BE2C (cell line): ENCODE measurements around the gene INAFM2.

Experiments
- DNase-seq: peaks from one replicate; pipeline ENCODE4 v3.0.0-alpha.2; 2020
- H3K27me3 ChIP-seq: fragments of 250-450 bp; sonication (Bioruptor Pico); 2 replicates; pipeline ENCODE4 v1.5.1; 2020; ENCODE audit warnings: mild to moderate bottlenecking
- H3K36me3 ChIP-seq: fragments of 250-450 bp; sonication (Bioruptor Pico); 2 replicates; pipeline ENCODE4 v1.5.1; 2020; ENCODE audit warnings: mild to moderate bottlenecking
- H3K4me1 ChIP-seq: fragments of 250-450 bp; sonication (Bioruptor Pico); 2 replicates; pipeline ENCODE4 v1.5.1; 2020
- H3K4me3 ChIP-seq: 2 replicates; pipeline ENCODE4 v1.5.1; 2011; ENCODE audit warnings: low read depth, low read length
- H3K9me3 ChIP-seq: fragments of 250-450 bp; sonication (Bioruptor Pico); 2 replicates; pipeline ENCODE4 v1.5.1; 2020
- TF ChIP-seq, protein P1 (sequence below): IDR thresholded peaks from 2 replicates; pipeline ENCODE4 v1.5.1; 2012; ENCODE audit warnings: mild to moderate bottlenecking, low read depth, low read length

The INAFM2 gene

DNA sequence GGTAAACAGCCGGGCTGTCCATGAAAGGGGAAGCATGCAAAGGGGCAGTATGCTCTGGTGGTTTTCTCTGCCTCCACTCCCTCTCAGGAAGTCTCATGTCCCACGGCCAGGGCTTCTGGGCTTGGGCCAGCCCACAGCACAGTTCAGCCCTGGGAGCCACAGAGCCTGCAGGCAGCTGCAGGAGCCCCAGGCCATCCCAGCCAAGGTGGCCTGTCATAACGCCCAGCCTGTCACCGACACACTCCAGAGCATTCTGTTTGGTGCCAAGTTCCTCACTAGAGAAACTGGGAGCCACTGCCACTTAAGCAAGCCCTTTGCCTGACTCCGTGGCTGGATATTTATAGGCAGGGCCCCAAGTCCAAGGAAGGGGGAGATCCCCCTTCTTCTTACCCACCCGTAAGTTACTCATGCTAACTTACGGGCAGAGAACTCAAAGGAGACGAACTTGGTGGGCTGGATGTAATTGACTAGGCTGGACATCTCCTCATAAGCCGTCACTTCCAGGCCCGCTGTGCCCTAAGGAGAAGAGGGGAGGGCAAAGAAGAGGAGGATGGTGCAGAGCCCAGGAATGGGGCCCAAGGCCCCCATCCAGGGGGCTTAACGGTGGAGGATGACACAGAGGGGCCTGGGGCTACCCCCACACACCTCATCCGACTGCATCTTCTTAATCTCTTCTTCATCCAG is 27.5 kb upstream of the INAFM2 start:
- TF ChIP-seq, protein P1, sequence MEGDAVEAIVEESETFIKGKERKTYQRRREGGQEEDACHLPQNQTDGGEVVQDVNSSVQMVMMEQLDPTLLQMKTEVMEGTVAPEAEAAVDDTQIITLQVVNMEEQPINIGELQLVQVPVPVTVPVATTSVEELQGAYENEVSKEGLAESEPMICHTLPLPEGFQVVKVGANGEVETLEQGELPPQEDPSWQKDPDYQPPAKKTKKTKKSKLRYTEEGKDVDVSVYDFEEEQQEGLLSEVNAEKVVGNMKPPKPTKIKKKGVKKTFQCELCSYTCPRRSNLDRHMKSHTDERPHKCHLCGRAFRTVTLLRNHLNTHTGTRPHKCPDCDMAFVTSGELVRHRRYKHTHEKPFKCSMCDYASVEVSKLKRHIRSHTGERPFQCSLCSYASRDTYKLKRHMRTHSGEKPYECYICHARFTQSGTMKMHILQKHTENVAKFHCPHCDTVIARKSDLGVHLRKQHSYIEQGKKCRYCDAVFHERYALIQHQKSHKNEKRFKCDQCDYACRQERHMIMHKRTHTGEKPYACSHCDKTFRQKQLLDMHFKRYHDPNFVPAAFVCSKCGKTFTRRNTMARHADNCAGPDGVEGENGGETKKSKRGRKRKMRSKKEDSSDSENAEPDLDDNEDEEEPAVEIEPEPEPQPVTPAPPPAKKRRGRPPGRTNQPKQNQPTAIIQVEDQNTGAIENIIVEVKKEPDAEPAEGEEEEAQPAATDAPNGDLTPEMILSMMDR: no peak
- peaks cover 3% of the 10 kb centered on the region for H3K4me1 ChIP-seq
- H3K9me3 ChIP-seq: no peaks in the 10 kb centered on the region
- no peaks in the 10 kb centered on the region for H3K27me3 ChIP-seq
- H3K36me3 ChIP-seq: no peaks in the 10 kb centered on the region
- peak; percentile 62 for DNase-seq
- H3K4me3 ChIP-seq: no peak overlapping the region

DNA sequence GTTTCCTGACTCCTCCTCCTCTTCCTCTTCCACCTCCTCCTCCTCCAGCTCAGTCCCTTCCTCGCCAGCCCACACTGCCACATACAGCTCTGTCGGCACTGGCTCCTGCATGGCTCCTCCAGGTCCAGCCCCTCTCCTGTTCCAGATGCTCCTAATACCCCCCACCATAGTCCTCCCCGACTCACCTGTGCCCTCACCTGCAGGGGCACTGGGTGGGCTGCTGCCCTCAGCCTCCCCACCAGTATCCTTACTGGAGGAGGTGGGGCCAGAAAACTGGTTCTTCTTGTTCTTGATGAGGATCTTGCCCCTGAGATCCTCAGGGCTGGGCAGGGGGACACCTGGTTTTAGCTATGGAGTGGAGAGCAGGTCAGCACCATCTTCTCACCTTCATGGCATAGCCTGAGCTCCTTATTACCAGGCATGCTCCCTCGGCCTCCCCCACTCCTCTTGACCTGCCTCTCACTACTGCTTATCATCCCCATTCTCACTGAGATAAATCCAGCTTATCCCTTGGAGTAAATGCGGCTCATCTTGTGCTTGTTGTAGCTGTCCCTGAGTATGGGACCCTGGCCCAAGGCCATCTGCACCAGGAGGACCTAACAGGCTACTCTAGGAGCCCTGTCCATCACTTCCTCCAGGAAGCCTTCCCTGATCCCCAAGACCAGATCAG is 26.8 kb upstream of the INAFM2 start:
- Histone ChIP-seq H3K27me3 (no peaks in the 10 kb centered on the region), H3K9me3 (no peaks in the 10 kb centered on the region), H3K4me1 (peaks cover 6% of the 10 kb centered on the region), H3K4me3 (no peak overlapping the region), H3K36me3 (no peaks in the 10 kb centered on the region)
- TF ChIP-seq, protein P1: no peak
- DNase-seq: no peak

DNA sequence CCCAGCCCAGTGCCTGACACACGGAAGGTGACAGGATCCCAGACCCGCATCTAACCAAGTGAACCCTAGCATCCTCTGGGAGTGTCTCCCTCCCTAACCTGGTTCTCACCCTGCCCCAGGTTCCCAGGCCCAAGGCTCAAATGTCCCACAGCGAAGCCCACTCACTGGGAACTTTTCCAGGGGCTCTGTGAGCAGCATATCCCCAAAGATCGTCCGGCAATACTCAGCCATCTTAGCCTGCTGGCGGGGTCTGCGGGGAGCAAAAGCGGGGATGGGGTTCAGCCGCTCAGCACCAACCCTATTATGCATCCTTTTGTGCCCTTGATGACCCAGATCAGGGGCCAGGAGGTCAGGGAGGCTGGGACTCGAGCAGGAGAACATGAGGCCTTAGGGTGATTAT is 26.1 kb upstream of the INAFM2 start:
- Histone ChIP-seq H3K4me3 (no peak overlapping the region), H3K27me3 (no peaks in the 10 kb centered on the region)
- no peak for DNase-seq

DNA sequence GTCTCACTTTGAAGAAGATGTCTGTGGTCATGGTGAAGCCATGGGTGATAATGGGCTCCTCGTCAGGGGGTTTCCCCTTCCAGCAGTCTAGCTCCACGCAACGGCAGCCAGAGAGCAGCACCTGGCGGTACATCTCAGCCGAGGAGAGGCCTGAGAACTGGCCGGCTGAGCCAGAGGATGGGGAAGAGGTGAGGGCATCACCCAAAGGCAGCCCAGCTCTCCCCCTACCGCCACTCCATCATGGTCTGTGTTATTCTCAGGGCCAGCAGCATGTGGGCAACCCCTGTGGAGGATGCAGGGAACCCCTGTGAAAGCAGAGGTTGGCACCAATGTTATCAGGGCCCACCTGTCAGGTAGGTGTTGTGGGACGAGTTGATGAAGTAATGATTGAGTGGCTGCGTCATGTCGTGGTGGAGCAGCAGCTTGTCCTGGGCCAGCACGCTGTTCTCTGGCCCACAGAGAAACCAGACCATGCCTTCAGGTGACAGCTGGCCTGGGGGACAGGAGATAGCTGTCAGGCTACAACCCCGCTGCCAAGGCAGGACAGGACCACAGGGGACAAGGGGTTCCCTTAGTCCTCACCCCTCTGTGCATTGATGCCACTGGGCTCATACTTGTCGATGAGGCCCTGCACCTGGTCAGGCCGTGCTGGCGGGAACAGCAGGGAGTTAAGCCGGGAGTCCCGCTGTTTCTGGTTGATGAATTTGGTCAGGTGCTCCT is 25.1 kb upstream of the INAFM2 start:
- no peaks in the 10 kb centered on the region for H3K36me3 ChIP-seq

More for the DNA sequence above, 26.1 kb upstream of the INAFM2 start:
- Histone ChIP-seq H3K9me3 (no peaks in the 10 kb centered on the region), H3K4me1 (peaks cover 13% of the 10 kb centered on the region), H3K36me3 (no peaks in the 10 kb centered on the region)
- TF ChIP-seq, protein P1: no peak

DNA sequence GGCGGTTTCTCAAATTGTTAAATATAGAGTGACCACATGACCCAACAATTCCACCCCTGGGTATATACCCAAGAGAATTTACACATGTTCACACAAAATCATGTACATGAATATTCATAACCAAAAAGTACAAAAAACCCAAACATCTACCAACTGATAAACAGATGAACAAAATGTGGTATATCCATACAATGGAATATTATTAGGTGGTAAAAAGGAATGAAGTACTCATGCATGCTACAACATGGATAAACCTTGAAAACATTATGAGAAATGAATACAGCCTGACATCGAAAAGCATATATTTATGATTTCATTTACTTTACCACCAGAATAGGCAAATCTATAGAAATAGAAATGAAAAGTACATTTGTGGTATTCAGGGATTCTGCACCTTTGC is 23.1 kb upstream of the INAFM2 start:
- Histone ChIP-seq H3K27me3 (no peaks in the 10 kb centered on the region), H3K36me3 (no peaks in the 10 kb centered on the region), H3K4me1 (peaks cover 14% of the 10 kb centered on the region), H3K9me3 (no peaks in the 10 kb centered on the region), H3K4me3 (no peak overlapping the region)
- TF ChIP-seq, protein P1: no peak
- no peak for DNase-seq

More for the DNA sequence above, 25.1 kb upstream of the INAFM2 start:
- Histone ChIP-seq H3K9me3 (no peaks in the 10 kb centered on the region), H3K27me3 (no peaks in the 10 kb centered on the region), H3K4me1 (peaks cover 14% of the 10 kb centered on the region), H3K4me3 (no peak overlapping the region)
- DNase-seq: no peak
- TF ChIP-seq, protein P1: no peak
